Erythroblast (primary cell): Measurements from ENCODE around the gene ART4.

Experiments used
- GATA1 ChIP-seq: IDR thresholded peaks from 2 replicates; pipeline ENCODE4 v1.6.1; 2011; ENCODE audit warnings: low read depth, mild to moderate bottlenecking, control low read depth, low read length, moderate library complexity
- POLR2A ChIP-seq: IDR thresholded peaks from 2 replicates; pipeline ENCODE4 v1.6.1; 2011; ENCODE audit warnings: mild to moderate bottlenecking, low read length

- TF ChIP-seq POLR2A (no peak), GATA1 (no peak)
Measured at GRCh38 chr12:14785568-14785967, 57.8 kb downstream of the ART4 start.
